OCI-LY7 (cell line): ENCODE results near the gene CDCP1. TPM values are rescaled to one million over a fixed set of nuclear protein-coding genes. Genes with fewer than 3 reads are reported as not detected.

Experiments
- BruUV-seq: library from RNA; stranded (reverse); fragments of 400-500 nt; replicated peaks from 2 replicates; lab custom pipeline; 2021; lab: Mats Ljungman, UMichigan
- CTCF ChIA-PET: fragments of 300-600 bp; sonication (Branson Sonifier 250); formaldehyde crosslinking; loops from one replicate; lab custom pipeline; 2022; ENCODE audit warnings: antibody characterized with exemption; ENCODE audit not compliant: unreplicated experiment; lab: Charles Lee
- POLR2A ChIA-PET: fragments of 300-600 bp; sonication (Branson Sonifier 250); formaldehyde crosslinking; loops from one replicate; lab custom pipeline; 2022; ENCODE audit warnings: antibody characterized with exemption; lab: Charles Lee
- DNase-seq: peaks from one replicate; pipeline ENCODE4 v3.0.0-alpha.2; 2015; ENCODE audit warnings: low spot score
- H2AFZ ChIP-seq: fragments of 200-600 bp; sonication (generic), shearing (Covaris generic); 2 replicates; pipeline ENCODE4 v1.6.1; 2014; ENCODE audit warnings: mild to moderate bottlenecking, antibody characterized with exemption, low read length, moderate library complexity
- H3K27ac ChIP-seq: fragments of 200-600 bp; sonication (generic); 2 replicates; pipeline ENCODE4 v1.5.1; 2014; ENCODE audit warnings: mixed run types, low read depth, mild to moderate bottlenecking, moderate library complexity, low read length, inconsistent platforms; ENCODE audit not compliant: poor library complexity, severe bottlenecking
- H3K36me3 ChIP-seq: fragments of 200-600 bp; sonication (generic); 2 replicates; pipeline ENCODE4 v1.6.1; 2014; ENCODE audit warnings: mild to moderate bottlenecking, antibody characterized with exemption, low read length, moderate library complexity, mixed read lengths; ENCODE audit not compliant: insufficient read depth
- H3K4me1 ChIP-seq: fragments of 200-600 bp; sonication (generic); 2 replicates; pipeline ENCODE4 v1.5.1; 2014; ENCODE audit warnings: mild to moderate bottlenecking, low read length; ENCODE audit not compliant: insufficient read depth, poor library complexity, severe bottlenecking
- H3K4me2 ChIP-seq: fragments of 200-600 bp; sonication (generic); 2 replicates; pipeline ENCODE4 v1.6.1; 2014; ENCODE audit warnings: mild to moderate bottlenecking, low read length
- H3K4me3 ChIP-seq: fragments of 200-600 bp; sonication (generic); 2 replicates; pipeline ENCODE4 v1.5.1; 2014; ENCODE audit warnings: mild to moderate bottlenecking, low read depth, low read length; ENCODE audit not compliant: poor library complexity, severe bottlenecking
- H3K79me2 ChIP-seq: fragments of 200-600 bp; sonication (generic); 2 replicates; pipeline ENCODE4 v1.6.1; 2016; ENCODE audit warnings: low read depth, mild to moderate bottlenecking, low read length, moderate library complexity, mixed read lengths; ENCODE audit not compliant: insufficient read depth
- H3K9me2 ChIP-seq: fragments of 200-600 bp; sonication (generic); 2 replicates; pipeline ENCODE4 v1.6.1; 2016; ENCODE audit warnings: mild to moderate bottlenecking, low read length, mixed read lengths; ENCODE audit not compliant: insufficient read depth
- H3K9me3 ChIP-seq: fragments of 200-600 bp; sonication (generic); 2 replicates; pipeline ENCODE4 v1.6.1; 2014; ENCODE audit warnings: mild to moderate bottlenecking, mixed run types, low read length, mixed read lengths
- H4K20me1 ChIP-seq: fragments of 200-600 bp; sonication (generic); 2 replicates; pipeline ENCODE4 v1.6.1; 2014; ENCODE audit warnings: mild to moderate bottlenecking, antibody characterized with exemption, low read length, moderate library complexity, mixed read lengths; ENCODE audit not compliant: insufficient read depth
- EZH2phosphoT487 ChIP-seq: fragments of 200-600 bp; sonication (generic); IDR thresholded peaks from 2 replicates; pipeline ENCODE4 v1.6.1; 2018; ENCODE audit warnings: low read depth, borderline replicate concordance, mild to moderate bottlenecking, mixed run types, antibody characterized with exemption, low read length, moderate library complexity, mixed read lengths
- intact Hi-C: fragments of 100-400 bp; cut with micrococcal nuclease; formaldehyde crosslinking; loops from one replicate; pipeline ENCODE4 v1.10.0; 2022; ENCODE audit not compliant: unreplicated experiment
- total RNA-seq, 2 experiments: library from RNA; depleted of rRNA in 1 of 2; stranded (reverse); fragments of >200 nt in 1 of 2; shearing (Covaris generic) in 1 of 2; gene quantifications; 2 replicates each; pipeline ENCODE4 v1.2.3, GENCODE V29; 2014 to 2022
- TF ChIP-seq, protein P1 (sequence below): fragments of 200-600 bp; sonication (generic); conservative IDR thresholded peaks from 2 replicates; pipeline ENCODE4 v1.5.1; 2014; ENCODE audit warnings: mild to moderate bottlenecking, antibody characterized with exemption, low read length, moderate library complexity, mixed read lengths

The CDCP1 gene
- total RNA-seq, 2 experiments from 2014 or later = not detected

DNA sequence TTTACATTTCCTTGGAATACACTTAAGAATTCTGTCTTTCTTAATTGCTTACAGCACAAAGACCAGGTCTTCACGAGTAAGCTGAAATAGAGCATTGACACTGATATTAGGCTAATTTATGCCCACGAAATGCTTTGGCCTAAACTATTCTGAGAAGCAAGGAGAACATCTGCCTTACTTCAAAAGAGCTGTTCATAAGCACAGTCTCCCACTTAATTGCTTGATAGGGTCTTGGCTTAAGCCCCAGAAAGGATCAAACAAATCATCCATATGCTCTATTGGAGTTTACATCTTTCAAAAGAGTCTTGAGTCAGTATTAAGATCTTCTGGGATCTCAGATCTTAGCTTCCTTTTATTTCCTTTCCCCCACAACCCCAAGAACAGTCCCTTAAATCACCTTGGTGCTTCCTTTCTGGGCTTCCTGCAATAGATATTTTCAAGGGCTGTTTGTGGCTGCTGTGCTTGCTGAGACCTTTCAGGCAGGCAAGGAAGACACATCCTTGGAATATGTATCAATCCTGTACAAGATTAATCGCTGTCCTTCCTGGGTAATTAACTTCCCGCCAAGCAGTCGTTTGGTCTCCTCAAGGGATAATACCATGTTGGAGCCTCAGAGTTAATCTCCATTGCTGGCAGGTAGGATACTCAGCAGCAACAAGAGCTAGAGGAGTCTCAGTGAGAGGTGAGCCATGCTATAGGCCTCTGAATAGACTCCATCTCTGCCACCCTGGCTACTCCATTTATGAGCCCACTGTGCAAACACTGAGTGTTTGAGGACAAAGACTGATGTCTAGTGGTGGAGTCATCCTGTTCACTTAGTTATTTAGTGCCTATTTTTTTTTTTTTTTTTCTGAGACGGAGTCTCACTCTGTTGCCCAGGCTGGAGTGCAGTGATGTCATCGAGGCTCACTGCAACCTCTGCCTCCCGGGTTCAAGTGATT, 42.8 kb upstream of the CDCP1 start:
- H3K4me2 ChIP-seq = no peak overlapping the region
- ChIA-PET CTCF (no interaction called here), POLR2A (no interaction called here)
- H4K20me1 ChIP-seq = no peaks in the 10 kb centered on the region
- TF ChIP-seq, protein P1, sequence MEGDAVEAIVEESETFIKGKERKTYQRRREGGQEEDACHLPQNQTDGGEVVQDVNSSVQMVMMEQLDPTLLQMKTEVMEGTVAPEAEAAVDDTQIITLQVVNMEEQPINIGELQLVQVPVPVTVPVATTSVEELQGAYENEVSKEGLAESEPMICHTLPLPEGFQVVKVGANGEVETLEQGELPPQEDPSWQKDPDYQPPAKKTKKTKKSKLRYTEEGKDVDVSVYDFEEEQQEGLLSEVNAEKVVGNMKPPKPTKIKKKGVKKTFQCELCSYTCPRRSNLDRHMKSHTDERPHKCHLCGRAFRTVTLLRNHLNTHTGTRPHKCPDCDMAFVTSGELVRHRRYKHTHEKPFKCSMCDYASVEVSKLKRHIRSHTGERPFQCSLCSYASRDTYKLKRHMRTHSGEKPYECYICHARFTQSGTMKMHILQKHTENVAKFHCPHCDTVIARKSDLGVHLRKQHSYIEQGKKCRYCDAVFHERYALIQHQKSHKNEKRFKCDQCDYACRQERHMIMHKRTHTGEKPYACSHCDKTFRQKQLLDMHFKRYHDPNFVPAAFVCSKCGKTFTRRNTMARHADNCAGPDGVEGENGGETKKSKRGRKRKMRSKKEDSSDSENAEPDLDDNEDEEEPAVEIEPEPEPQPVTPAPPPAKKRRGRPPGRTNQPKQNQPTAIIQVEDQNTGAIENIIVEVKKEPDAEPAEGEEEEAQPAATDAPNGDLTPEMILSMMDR = no peak
- no peak for TF ChIP-seq EZH2phosphoT487
- intact Hi-C loops = no loop called here
- H3K79me2 ChIP-seq = no peaks in the 10 kb centered on the region
- no peaks in the 10 kb centered on the region for H3K9me3 ChIP-seq
- no peaks in the 10 kb centered on the region for H3K9me2 ChIP-seq
- no peaks in the 10 kb centered on the region for H3K36me3 ChIP-seq
- no peak overlapping the region for H3K27ac ChIP-seq
- H3K4me3 ChIP-seq = no peak overlapping the region
- no peaks in the 10 kb centered on the region for H3K4me1 ChIP-seq
- no TSS peak for BruUV-seq
- no peak overlapping the region for H2AFZ ChIP-seq
- DNase-seq = no peak

GRCh38 chr3:45187694-45188141, 41.5 kb upstream of the CDCP1 start:
- ChIA-PET POLR2A (no interaction called here), CTCF (no interaction called here)
- no peak overlapping the region for H3K4me3 ChIP-seq
- H4K20me1 ChIP-seq = no peaks in the 10 kb centered on the region
- no peak overlapping the region for H2AFZ ChIP-seq
- no peaks in the 10 kb centered on the region for H3K9me3 ChIP-seq
- no peak overlapping the region for H3K27ac ChIP-seq
- no peaks in the 10 kb centered on the region for H3K79me2 ChIP-seq
- no peak overlapping the region for H3K4me2 ChIP-seq
- DNase-seq = no peak
- TF ChIP-seq EZH2phosphoT487 = no peak
- TF ChIP-seq, protein P1 = no peak
- no peaks in the 10 kb centered on the region for H3K4me1 ChIP-seq
- intact Hi-C loops = no loop called here
- BruUV-seq = no TSS peak
- H3K36me3 ChIP-seq = no peaks in the 10 kb centered on the region
- H3K9me2 ChIP-seq = no peaks in the 10 kb centered on the region

DNA sequence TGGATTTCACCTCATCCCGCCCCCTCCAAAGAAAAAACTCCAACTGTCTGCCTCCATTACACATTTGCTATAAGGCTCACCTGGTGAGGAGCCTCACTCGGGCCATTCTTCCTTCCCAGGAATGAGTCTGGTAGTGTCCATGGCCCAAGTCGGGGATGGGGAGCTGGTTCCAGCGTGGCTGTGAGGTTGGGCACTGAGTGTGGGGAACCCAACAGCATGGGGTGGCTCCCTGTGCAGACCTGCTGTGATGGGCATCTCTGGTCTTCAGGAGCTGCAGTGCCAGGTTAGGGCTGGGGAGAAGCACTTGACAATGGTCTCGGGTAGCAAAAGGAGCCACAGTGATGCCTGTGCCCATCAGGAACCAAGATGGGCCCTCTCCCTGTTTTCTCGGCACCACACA, 40.7 kb upstream of the CDCP1 start:
- CTCF ChIA-PET = no interaction called here
- BruUV-seq = no TSS peak
- no peaks in the 10 kb centered on the region for H3K9me3 ChIP-seq
- H3K36me3 ChIP-seq = no peaks in the 10 kb centered on the region
- H3K27ac ChIP-seq = no peak overlapping the region
- intact Hi-C loops = no loop called here
- POLR2A ChIA-PET = no interaction called here
- no peak overlapping the region for H2AFZ ChIP-seq
- H3K4me2 ChIP-seq = no peak overlapping the region
- no peaks in the 10 kb centered on the region for H3K9me2 ChIP-seq
- no peaks in the 10 kb centered on the region for H4K20me1 ChIP-seq
- no peaks in the 10 kb centered on the region for H3K79me2 ChIP-seq
- no peak for DNase-seq
- no peak for TF ChIP-seq EZH2phosphoT487
- TF ChIP-seq, protein P1 = no peak
- no peak overlapping the region for H3K4me3 ChIP-seq
- H3K4me1 ChIP-seq = no peaks in the 10 kb centered on the region
